Measurements from ENCODE around the gene CCT6A.
"Not testable (repeated sequence)": the region's sequence is repeated elsewhere in the genome, so short reads cannot be mapped to it uniquely, and the experiment has no call there.

CCT6A gene

GRCh38 chr7:56078196-56078595, 26.6 kb downstream of the CCT6A start:
- Histone ChIP-seq H2AFZ (ENCODE audit: low read depth, low read length, severe bottlenecking) (no peak overlapping the region), H3K4me3 (ENCODE audit: insufficient read depth, low read length, poor library complexity, severe bottlenecking) (no peak overlapping the region), H3F3A (ENCODE audit: insufficient read depth) (peaks cover 4% of the 10 kb centered on the region), H3K9me2 (replicated peaks; ENCODE audit: insufficient read depth, low read length) (no peaks in the 10 kb centered on the region), H4K20me1 (ENCODE audit: low read depth, low read length) (no peaks in the 10 kb centered on the region), H3K79me2 (ENCODE audit: insufficient read depth, low read length) (no peaks in the 10 kb centered on the region), H3K27me3 (ENCODE audit: low read length) (no peaks in the 10 kb centered on the region), H3K36me3 (ENCODE audit: low read length) (peaks cover 12% of the 10 kb centered on the region), H3K27ac (ENCODE audit: low read depth, low read length) (no peak overlapping the region), H3K9me3 (ENCODE audit: insufficient read depth, low read length) (no peaks in the 10 kb centered on the region), H3K4me2 (ENCODE audit: low read depth, low read length, poor library complexity, severe bottlenecking) (no peak overlapping the region), H3K9ac (ENCODE audit: low read length) (no peak overlapping the region)
- no peak for TF ChIP-seq CTCF (IDR thresholded peaks at IDR 0.05; ENCODE audit: insufficient read depth, low read length, poor library complexity, severe bottlenecking)

GRCh38 chr7:56079450-56080185, 28.1 kb downstream of the CCT6A start:
- Histone ChIP-seq H2AFZ (ENCODE audit: low read depth, low read length, severe bottlenecking) (no peak overlapping the region), H3F3A (ENCODE audit: insufficient read depth) (no peaks in the 10 kb centered on the region), H3K27ac (ENCODE audit: low read depth, low read length) (no peak overlapping the region), H3K27me3 (ENCODE audit: low read length) (no peaks in the 10 kb centered on the region), H3K79me2 (ENCODE audit: insufficient read depth, low read length) (no peaks in the 10 kb centered on the region), H3K36me3 (ENCODE audit: low read length) (peaks cover 12% of the 10 kb centered on the region), H3K9me2 (replicated peaks; ENCODE audit: insufficient read depth, low read length) (no peaks in the 10 kb centered on the region), H4K20me1 (ENCODE audit: low read depth, low read length) (no peaks in the 10 kb centered on the region), H3K9me3 (ENCODE audit: insufficient read depth, low read length) (no peaks in the 10 kb centered on the region), H3K4me2 (ENCODE audit: low read depth, low read length, poor library complexity, severe bottlenecking) (no peak overlapping the region), H3K4me3 (ENCODE audit: insufficient read depth, low read length, poor library complexity, severe bottlenecking) (no peak overlapping the region), H3K9ac (ENCODE audit: low read length) (no peak overlapping the region)
- TF ChIP-seq EZH2phosphoT487 (conservative IDR thresholded peaks at IDR 0.05; ENCODE audit: low read length) (no peak), CTCF (IDR thresholded peaks at IDR 0.05; ENCODE audit: insufficient read depth, low read length, poor library complexity, severe bottlenecking) (no peak)

GRCh38 chr7:56080726-56081435, 29.3 kb downstream of the CCT6A start:
- not testable (repeated sequence) for H3K9ac ChIP-seq (ENCODE audit: low read length); H4K20me1 ChIP-seq (ENCODE audit: low read depth, low read length); H3K4me2 ChIP-seq (ENCODE audit: low read depth, low read length, poor library complexity, severe bottlenecking); H3F3A ChIP-seq (ENCODE audit: insufficient read depth); H3K4me3 ChIP-seq (ENCODE audit: insufficient read depth, low read length, poor library complexity, severe bottlenecking); H2AFZ ChIP-seq (ENCODE audit: low read depth, low read length, severe bottlenecking); H3K79me2 ChIP-seq (ENCODE audit: insufficient read depth, low read length); H3K9me2 ChIP-seq (replicated peaks; ENCODE audit: insufficient read depth, low read length); H3K27me3 ChIP-seq (ENCODE audit: low read length); H3K27ac ChIP-seq (ENCODE audit: low read depth, low read length); H3K36me3 ChIP-seq (ENCODE audit: low read length); H3K9me3 ChIP-seq (ENCODE audit: insufficient read depth, low read length)

Measured in SU-DHL-6 (cell line).